Esophagus (tissue), 2 donors: ENCODE measurements around the gene AP3B1. TPM values are rescaled to one million over a fixed set of nuclear protein-coding genes. Genes with fewer than 3 reads are reported as not detected.

Experiments
- H3K27ac ChIP-seq, 2 donors: one replicate each; pipeline ENCODE4 v1.5.1; 2013; ENCODE audit warnings: low read depth in 2 of 2, mild to moderate bottlenecking in 2 of 2, inconsistent platforms in 1 of 2, low read length in 1 of 2, moderate library complexity in 1 of 2
- H3K27me3 ChIP-seq, 2 donors: one replicate each; pipeline ENCODE4 v1.6.1; 2013; ENCODE audit warnings: low read length in 2 of 2, control low read depth in 1 of 2, mild to moderate bottlenecking in 1 of 2; ENCODE audit not compliant: insufficient read depth in 2 of 2, control insufficient read depth in 1 of 2
- H3K36me3 ChIP-seq, 2 donors: one replicate each; pipeline ENCODE4 v1.6.1; 2013; ENCODE audit warnings: low read length in 1 of 2; ENCODE audit not compliant: control insufficient read depth in 2 of 2, insufficient read depth in 2 of 2
- H3K4me1 ChIP-seq, 2 donors: one replicate each; pipeline ENCODE4 v1.6.1; 2013; ENCODE audit warnings: low read length in 1 of 2; ENCODE audit not compliant: control insufficient read depth in 2 of 2, insufficient read depth in 2 of 2
- H3K4me3 ChIP-seq, 2 donors: one replicate each; pipeline ENCODE4 v1.5.1; 2013; ENCODE audit warnings: low read length in 2 of 2, mild to moderate bottlenecking in 2 of 2, low read depth in 1 of 2, moderate library complexity in 1 of 2
- H3K9me3 ChIP-seq, 2 donors: one replicate each; pipeline ENCODE4 v1.6.1; 2013; ENCODE audit warnings: mild to moderate bottlenecking in 2 of 2, low read depth in 1 of 2, low read length in 1 of 2, moderate library complexity in 1 of 2; ENCODE audit not compliant: control insufficient read depth in 2 of 2, insufficient read depth in 1 of 2
- WGBS, 2 donors: extraction: QIAGEN DNeasy Blood & Tissue Kit; methylation state at CpG; one replicate each; pipeline ENCODE4 v1.1.7; 2013; 5-methylcytosine and 5-hydroxymethylcytosine counted together
- polyA plus RNA-seq, 2 donors: library from polyadenylated mRNA; stranded (reverse); fragments of 200-250 nt; gene quantifications; one replicate each; pipeline ENCODE4 v1.2.3, GENCODE V29; 2013
- donor health status: healthy with polysubstance abuse.
- donor health status: Bipolar disorder and iron deficiency.

Gene AP3B1
- polyA plus RNA-seq, 2 donors: 26.1 to 39.1 TPM

GRCh38 chr5:78260771-78261170 lies 33.7 kb downstream of the AP3B1 start:
- WGBS, 2 donors: 83 to 89% methylated on average over 2 of the region's 2 CpGs
- H3K4me1 ChIP-seq: no peaks in the 10 kb centered on the region
- no peaks in the 10 kb centered on the region for H3K27me3 ChIP-seq
- no peak overlapping the region for H3K4me3 ChIP-seq
- H3K9me3 ChIP-seq: no peaks in the 10 kb centered on the region
- peaks cover 0 to 2% of the 10 kb centered on the region in 2 donors for H3K36me3 ChIP-seq
- no peak overlapping the region for H3K27ac ChIP-seq

- WGBS, 2 donors: 94 to 95% methylated on average over 3 of the region's 3 CpGs
- Histone ChIP-seq H3K36me3 (no peaks in the 10 kb centered on the region), H3K27ac (no peak overlapping the region), H3K27me3 (no peaks in the 10 kb centered on the region), H3K9me3 (no peaks in the 10 kb centered on the region), H3K4me1 (peaks cover 0 to 2% of the 10 kb centered on the region in 2 donors), H3K4me3 (no peak overlapping the region)
These were observed 41.3 kb downstream of the AP3B1 start for GRCh38 chr5:78253201-78253600.

- Histone ChIP-seq H3K27me3 (no peaks in the 10 kb centered on the region), H3K27ac (no peak overlapping the region), H3K9me3 (no peaks in the 10 kb centered on the region), H3K4me1 (peaks cover 0 to 2% of the 10 kb centered on the region in 2 donors), H3K4me3 (no peak overlapping the region), H3K36me3 (no peaks in the 10 kb centered on the region)
- WGBS, 2 donors: 97 to 98% methylated on average over 5 of the region's 5 CpGs
These were observed 41.8 kb downstream of the AP3B1 start for GRCh38 chr5:78252715-78253114.

GRCh38 chr5:78251663-78252284 lies 42.7 kb downstream of the AP3B1 start:
- Histone ChIP-seq H3K4me1 (peaks cover 0 to 2% of the 10 kb centered on the region in 2 donors), H3K27me3 (no peaks in the 10 kb centered on the region), H3K4me3 (no peak overlapping the region), H3K9me3 (no peaks in the 10 kb centered on the region), H3K27ac (no peak overlapping the region), H3K36me3 (no peaks in the 10 kb centered on the region)
- 92 to 94% methylated on average over 7 of the region's 7 CpGs for WGBS, 2 donors

GRCh38 chr5:78245136-78245535 lies 49.4 kb downstream of the AP3B1 start:
- Histone ChIP-seq H3K36me3 (no peaks in the 10 kb centered on the region), H3K27me3 (no peaks in the 10 kb centered on the region), H3K4me3 (no peak overlapping the region), H3K4me1 (peaks cover 2% of the 10 kb centered on the region in 2 donors), H3K9me3 (no peaks in the 10 kb centered on the region), H3K27ac (no peak overlapping the region)
- WGBS, 2 donors: 82 to 93% methylated on average over 8 of the region's 8 CpGs

GRCh38 chr5:78243639-78244038 lies 50.9 kb downstream of the AP3B1 start:
- H3K36me3 ChIP-seq: no peaks in the 10 kb centered on the region
- no peak overlapping the region for H3K4me3 ChIP-seq
- H3K27me3 ChIP-seq: no peaks in the 10 kb centered on the region
- H3K4me1 ChIP-seq: peaks cover 0 to 2% of the 10 kb centered on the region in 2 donors
- H3K27ac ChIP-seq: no peak overlapping the region
- H3K9me3 ChIP-seq: no peaks in the 10 kb centered on the region

- H3K27me3 ChIP-seq: no peaks in the 10 kb centered on the region
- peaks cover 0 to 2% of the 10 kb centered on the region in 2 donors for H3K4me1 ChIP-seq
- H3K4me3 ChIP-seq: no peak overlapping the region
- H3K9me3 ChIP-seq: no peaks in the 10 kb centered on the region
- H3K36me3 ChIP-seq: no peaks in the 10 kb centered on the region
- H3K27ac ChIP-seq: no peak overlapping the region
- 94 to 99% methylated on average over 2 of the region's 2 CpGs for WGBS, 2 donors
These were observed 51.4 kb downstream of the AP3B1 start for GRCh38 chr5:78243091-78243490.

- Histone ChIP-seq H3K9me3 (no peaks in the 10 kb centered on the region), H3K4me3 (no peak overlapping the region), H3K27ac (no peak overlapping the region), H3K27me3 (no peaks in the 10 kb centered on the region), H3K36me3 (no peaks in the 10 kb centered on the region), H3K4me1 (peaks cover 0 to 2% of the 10 kb centered on the region in 2 donors)
- WGBS, 2 donors: 88 to 100% methylated on average over 1 of the region's 1 CpG
These were observed 52.5 kb downstream of the AP3B1 start for GRCh38 chr5:78242001-78242400.

GRCh38 chr5:78237911-78238310 lies 56.6 kb downstream of the AP3B1 start:
- no peaks in the 10 kb centered on the region for H3K36me3 ChIP-seq
- WGBS, 2 donors: 99 to 100% methylated on average over 3 of the region's 3 CpGs
- no peaks in the 10 kb centered on the region for H3K4me1 ChIP-seq
- H3K27ac ChIP-seq: no peak overlapping the region
- no peaks in the 10 kb centered on the region for H3K9me3 ChIP-seq
- H3K27me3 ChIP-seq: no peaks in the 10 kb centered on the region
- no peak overlapping the region for H3K4me3 ChIP-seq

GRCh38 chr5:78236046-78236445 lies 58.5 kb downstream of the AP3B1 start:
- Histone ChIP-seq H3K27me3 (no peaks in the 10 kb centered on the region), H3K9me3 (no peaks in the 10 kb centered on the region), H3K27ac (no peak overlapping the region), H3K36me3 (no peaks in the 10 kb centered on the region), H3K4me3 (no peak overlapping the region), H3K4me1 (no peaks in the 10 kb centered on the region)
- 81% methylated on average over 2 of the region's 2 CpGs for WGBS, 2 donors
